ENCODE data around the gene KRT71.

Gene KRT71

GRCh38 chr12:52498946-52499345 is 54.0 kb downstream of the KRT71 start:
- no peak overlapping the region for H3K4me2 ChIP-seq (ENCODE audit: low read length)
- no peaks in the 10 kb centered on the region for H3K79me2 ChIP-seq (ENCODE audit: low read length)
- H3K4me3 ChIP-seq (ENCODE audit: low read length): no peak overlapping the region
- no peak overlapping the region for H2AFZ ChIP-seq (ENCODE audit: low read depth, low read length)
- H4K20me1 ChIP-seq (ENCODE audit: insufficient read depth, low read length): no peaks in the 10 kb centered on the region
- no peaks in the 10 kb centered on the region for H3K36me3 ChIP-seq (replicated peaks; ENCODE audit: low read depth, low read length)
- no peak for TF ChIP-seq EZH2phosphoT487 (IDR thresholded peaks at IDR 0.05; ENCODE audit: low read depth)
- no peak for TF ChIP-seq CTCF (IDR thresholded peaks at IDR 0.05; ENCODE audit: low read depth, low read length)
- peaks cover 7% of the 10 kb centered on the region; the same call in 1 of the 2 replicates for H3K27me3 ChIP-seq (ENCODE audit: low read depth, low read length)
- H3K4me1 ChIP-seq (ENCODE audit: low read length): peaks cover 38% of the 10 kb centered on the region
- H3K9ac ChIP-seq (ENCODE audit: low read length): no peak overlapping the region
- no peaks in the 10 kb centered on the region for H3K9me3 ChIP-seq (ENCODE audit: insufficient read depth, low read length)
- H3K27ac ChIP-seq (ENCODE audit: low read length): no peak overlapping the region

- Histone ChIP-seq H2AFZ (ENCODE audit: low read depth, low read length) (no peak overlapping the region), H3K27me3 (ENCODE audit: low read depth, low read length) (peaks cover 12% of the 10 kb centered on the region; the same call in 1 of the 2 replicates), H3K4me1 (ENCODE audit: low read length) (peaks cover 30% of the 10 kb centered on the region), H3K9ac (ENCODE audit: low read length) (no peak overlapping the region), H3K4me2 (ENCODE audit: low read length) (no peak overlapping the region), H3K36me3 (replicated peaks; ENCODE audit: low read depth, low read length) (no peaks in the 10 kb centered on the region), H4K20me1 (ENCODE audit: insufficient read depth, low read length) (no peaks in the 10 kb centered on the region), H3K9me3 (ENCODE audit: insufficient read depth, low read length) (no peaks in the 10 kb centered on the region), H3K27ac (ENCODE audit: low read length) (no peak overlapping the region), H3K79me2 (ENCODE audit: low read length) (no peaks in the 10 kb centered on the region), H3K4me3 (ENCODE audit: low read length) (no peak overlapping the region)
- TF ChIP-seq EZH2phosphoT487 (IDR thresholded peaks at IDR 0.05; ENCODE audit: low read depth) (no peak), CTCF (IDR thresholded peaks at IDR 0.05; ENCODE audit: low read depth, low read length) (no peak)
Measured at GRCh38 chr12:52497975-52498374, 55.0 kb downstream of the KRT71 start.

GRCh38 chr12:52496590-52497071 is 56.3 kb downstream of the KRT71 start:
- H3K4me1 ChIP-seq (ENCODE audit: low read length): peaks cover 27% of the 10 kb centered on the region
- no peaks in the 10 kb centered on the region for H4K20me1 ChIP-seq (ENCODE audit: insufficient read depth, low read length)
- H3K79me2 ChIP-seq (ENCODE audit: low read length): no peaks in the 10 kb centered on the region
- H3K27ac ChIP-seq (ENCODE audit: low read length): no peak overlapping the region
- TF ChIP-seq EZH2phosphoT487 (IDR thresholded peaks at IDR 0.05; ENCODE audit: low read depth) (no peak), CTCF (IDR thresholded peaks at IDR 0.05; ENCODE audit: low read depth, low read length) (no peak)
- no peaks in the 10 kb centered on the region for H3K9me3 ChIP-seq (ENCODE audit: insufficient read depth, low read length)
- peak overlapping the region; percentile 74 for H3K4me2 ChIP-seq (ENCODE audit: low read length)
- peaks cover 20% of the 10 kb centered on the region; the same call in 1 of the 2 replicates for H3K27me3 ChIP-seq (ENCODE audit: low read depth, low read length)
- no peaks in the 10 kb centered on the region for H3K36me3 ChIP-seq (replicated peaks; ENCODE audit: low read depth, low read length)
- peak overlapping the region; percentile 21; the same call in 1 of the 2 replicates for H3K9ac ChIP-seq (ENCODE audit: low read length)
- H2AFZ ChIP-seq (ENCODE audit: low read depth, low read length): 0 out of 2 replicates have a peak overlapping the region, but pooled peaks have one; percentile 34
- H3K4me3 ChIP-seq (ENCODE audit: low read length): no peak overlapping the region

- no peak for TF ChIP-seq CTCF (IDR thresholded peaks at IDR 0.05; ENCODE audit: low read depth, low read length)
- no peak for TF ChIP-seq EZH2phosphoT487 (IDR thresholded peaks at IDR 0.05; ENCODE audit: low read depth)
- H3K4me3 ChIP-seq (ENCODE audit: low read length): peak overlapping the region; percentile 43
- H3K4me2 ChIP-seq (ENCODE audit: low read length): peak overlapping the region; percentile 74
- H3K9me3 ChIP-seq (ENCODE audit: insufficient read depth, low read length): no peaks in the 10 kb centered on the region
- no peaks in the 10 kb centered on the region for H3K79me2 ChIP-seq (ENCODE audit: low read length)
- peaks cover 27% of the 10 kb centered on the region for H3K4me1 ChIP-seq (ENCODE audit: low read length)
- no peak overlapping the region for H3K27ac ChIP-seq (ENCODE audit: low read length)
- H2AFZ ChIP-seq (ENCODE audit: low read depth, low read length): 0 out of 2 replicates have a peak overlapping the region, but pooled peaks have one; percentile 34
- H3K36me3 ChIP-seq (replicated peaks; ENCODE audit: low read depth, low read length): no peaks in the 10 kb centered on the region
- no peaks in the 10 kb centered on the region for H4K20me1 ChIP-seq (ENCODE audit: insufficient read depth, low read length)
- H3K9ac ChIP-seq (ENCODE audit: low read length): peak overlapping the region; percentile 21; the same call in 1 of the 2 replicates
- H3K27me3 ChIP-seq (ENCODE audit: low read depth, low read length): peaks cover 25% of the 10 kb centered on the region; the same call in 1 of the 2 replicates
Measured at GRCh38 chr12:52496054-52496453, 56.9 kb downstream of the KRT71 start.

Data from OCI-LY3 (cell line).